SK-N-SH (cell line): ENCODE data around the gene LAMTOR2.

ENCODE experiments used
- CHD2 ChIP-seq: fragments of 150-350 bp; IDR thresholded peaks from 2 replicates; pipeline ENCODE4 v1.6.1; 2018; ENCODE audit warnings: low read length; ENCODE audit not compliant: partially characterized antibody
- FOXJ3 ChIP-seq: sonication (generic); formaldehyde crosslinking; IDR thresholded peaks from 2 replicates; pipeline ENCODE4 v1.5.1; 2020; ENCODE audit warnings: mild to moderate bottlenecking, missing genetic modification reagents
- POLR2AphosphoS5 ChIP-seq: IDR thresholded peaks from 2 replicates; pipeline ENCODE4 v1.6.1; 2012; ENCODE audit warnings: low read depth, low read length
- SIN3A ChIP-seq: IDR thresholded peaks from 2 replicates; pipeline ENCODE4 v1.6.1; 2012; ENCODE audit warnings: low read depth, mild to moderate bottlenecking, low read length, moderate library complexity, borderline replicate concordance
- SMC3 ChIP-seq: IDR thresholded peaks from 2 replicates; pipeline ENCODE4 v1.6.1; 2012; ENCODE audit warnings: low read depth, low read length, improper control_type of control experiment
- TF ChIP-seq, protein P1 (sequence below): fragments of 200-600 bp; sonication (generic); IDR thresholded peaks from 2 replicates; pipeline ENCODE4 v1.6.1; 2017; ENCODE audit warnings: antibody characterized with exemption, mild to moderate bottlenecking, moderate library complexity
- TF ChIP-seq, protein P2 (sequence below): IDR thresholded peaks from 2 replicates; pipeline ENCODE4 v1.4.0; 2012; ENCODE audit warnings: low read depth, borderline replicate concordance

DNA sequence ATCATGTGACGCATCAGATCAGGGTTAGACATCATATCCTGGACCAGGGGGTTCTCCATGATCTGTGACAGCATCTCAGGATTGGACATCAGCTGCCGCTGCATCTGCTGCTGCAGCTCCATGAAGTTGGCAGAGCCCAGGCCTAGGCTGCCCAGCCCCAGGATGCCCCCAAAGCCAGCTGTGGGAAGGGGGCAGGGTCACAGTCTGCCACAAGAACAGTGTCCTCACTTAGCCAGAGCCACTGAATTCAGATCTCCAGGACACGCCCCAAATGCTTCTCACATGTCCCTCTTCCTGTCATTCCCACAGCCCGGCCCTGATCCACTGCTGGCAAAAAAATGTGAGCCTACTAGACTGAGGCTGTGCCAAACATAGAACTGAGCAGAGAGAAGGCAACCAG lies 4.2 kb upstream of the LAMTOR2 start:
- TF ChIP-seq CHD2, result no peak
- TF ChIP-seq, protein P1, sequence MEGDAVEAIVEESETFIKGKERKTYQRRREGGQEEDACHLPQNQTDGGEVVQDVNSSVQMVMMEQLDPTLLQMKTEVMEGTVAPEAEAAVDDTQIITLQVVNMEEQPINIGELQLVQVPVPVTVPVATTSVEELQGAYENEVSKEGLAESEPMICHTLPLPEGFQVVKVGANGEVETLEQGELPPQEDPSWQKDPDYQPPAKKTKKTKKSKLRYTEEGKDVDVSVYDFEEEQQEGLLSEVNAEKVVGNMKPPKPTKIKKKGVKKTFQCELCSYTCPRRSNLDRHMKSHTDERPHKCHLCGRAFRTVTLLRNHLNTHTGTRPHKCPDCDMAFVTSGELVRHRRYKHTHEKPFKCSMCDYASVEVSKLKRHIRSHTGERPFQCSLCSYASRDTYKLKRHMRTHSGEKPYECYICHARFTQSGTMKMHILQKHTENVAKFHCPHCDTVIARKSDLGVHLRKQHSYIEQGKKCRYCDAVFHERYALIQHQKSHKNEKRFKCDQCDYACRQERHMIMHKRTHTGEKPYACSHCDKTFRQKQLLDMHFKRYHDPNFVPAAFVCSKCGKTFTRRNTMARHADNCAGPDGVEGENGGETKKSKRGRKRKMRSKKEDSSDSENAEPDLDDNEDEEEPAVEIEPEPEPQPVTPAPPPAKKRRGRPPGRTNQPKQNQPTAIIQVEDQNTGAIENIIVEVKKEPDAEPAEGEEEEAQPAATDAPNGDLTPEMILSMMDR, result no peak
- TF ChIP-seq SMC3, result no peak
- TF ChIP-seq POLR2AphosphoS5, result no peak
- no peak for TF ChIP-seq SIN3A
- no peak for TF ChIP-seq FOXJ3 (CRISPR knock-in tag)
- TF ChIP-seq, protein P2, sequence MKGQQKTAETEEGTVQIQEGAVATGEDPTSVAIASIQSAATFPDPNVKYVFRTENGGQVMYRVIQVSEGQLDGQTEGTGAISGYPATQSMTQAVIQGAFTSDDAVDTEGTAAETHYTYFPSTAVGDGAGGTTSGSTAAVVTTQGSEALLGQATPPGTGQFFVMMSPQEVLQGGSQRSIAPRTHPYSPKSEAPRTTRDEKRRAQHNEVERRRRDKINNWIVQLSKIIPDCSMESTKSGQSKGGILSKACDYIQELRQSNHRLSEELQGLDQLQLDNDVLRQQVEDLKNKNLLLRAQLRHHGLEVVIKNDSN, result no peak
